GM12878 (cell line): ENCODE measurements around the gene MSL1. TPM values are rescaled to one million over a fixed set of nuclear protein-coding genes. Genes with fewer than 3 reads are reported as not detected.

Experiments
- ATAC-seq: fragments of 200-7000 bp; cut with Tn5 transposase; 3 replicates; pipeline ENCODE4 v1.9.1; 2020; ENCODE audit warnings: mild to moderate bottlenecking, moderate library complexity
- BruUV-seq: library from RNA; stranded (reverse); fragments of 400-500 nt; replicated peaks from 2 replicates; lab custom pipeline; 2021; lab: Mats Ljungman, UMichigan
- CTCF ChIA-PET: fragments of 300-600 bp; sonication (Branson Sonifier 250); formaldehyde crosslinking; extraction: SDS; loops from one replicate; lab custom pipeline; 2021; ENCODE audit warnings: inconsistent platforms; lab: Yijun Ruan, JAX
- POLR2A ChIA-PET: fragments of 350-600 bp; formaldehyde crosslinking; extraction: SDS; loops from one replicate; lab custom pipeline; 2021; ENCODE audit warnings: inconsistent platforms; lab: Charles Lee
- RAD21 ChIA-PET: fragments of 300-600 bp; sonication (Branson Sonifier 250); formaldehyde crosslinking; loops from one replicate; lab custom pipeline; 2023; ENCODE audit warnings: antibody characterized with exemption; ENCODE audit not compliant: unreplicated experiment; lab: Charles Lee
- SMC1A ChIA-PET: fragments of 300-600 bp; sonication (Branson Sonifier 250); formaldehyde crosslinking; loops from one replicate; lab custom pipeline; 2023; ENCODE audit not compliant: unreplicated experiment, uncharacterized antibody; lab: Charles Lee
- DNase-seq: peaks from one replicate; pipeline ENCODE4 v3.0.0-alpha.2; 2011; ENCODE audit warnings: low read depth, low spot score
- FAIRE-seq: peaks from 3 replicates; lab custom pipeline; 2011; peaks lifted over from hg19 to GRCh38; lab: Jason Lieb, UNC
- H2AFZ ChIP-seq: 2 replicates; pipeline ENCODE4 v1.6.0; 2011; ENCODE audit warnings: low read depth, low read length, control low read depth; ENCODE audit not compliant: control insufficient read depth
- H3K27ac ChIP-seq: 2 replicates; pipeline ENCODE4 v1.5.1; 2011; ENCODE audit warnings: control low read depth; ENCODE audit not compliant: control insufficient read depth, insufficient read depth
- H3K27me3 ChIP-seq, 2 experiments: replicated peaks in 1 of 2; 2 replicates each; pipeline versions ENCODE4 v1.6.0 to v1.6.1; 2011; ENCODE audit warnings: low read length in 1 of 2; ENCODE audit not compliant: control insufficient read depth in 2 of 2, insufficient read depth in 2 of 2
- H3K36me3 ChIP-seq, 2 experiments: 2 replicates each; pipeline ENCODE4 v1.5.1; 2011; ENCODE audit warnings: low read length in 1 of 2; ENCODE audit not compliant: control insufficient read depth in 2 of 2, insufficient read depth in 2 of 2
- H3K4me1 ChIP-seq: 2 replicates; pipeline ENCODE4 v1.6.1; 2011; ENCODE audit warnings: mild to moderate bottlenecking, low read length, moderate library complexity, mixed read lengths; ENCODE audit not compliant: control insufficient read depth, insufficient read depth
- H3K4me2 ChIP-seq: 2 replicates; pipeline ENCODE4 v1.6.0; 2011; ENCODE audit warnings: control low read depth; ENCODE audit not compliant: control insufficient read depth, insufficient read depth
- H3K4me3 ChIP-seq: fragments of 200-600 bp; sonication (generic); 2 replicates; pipeline ENCODE4 v1.5.1; 2016
- H3K79me2 ChIP-seq: 2 replicates; pipeline ENCODE4 v1.6.0; 2011; ENCODE audit warnings: low read length; ENCODE audit not compliant: control insufficient read depth, insufficient read depth
- H3K9ac ChIP-seq: 2 replicates; pipeline ENCODE4 v1.8.0; 2011; ENCODE audit warnings: low read length, control low read depth, mixed read lengths; ENCODE audit not compliant: control insufficient read depth, insufficient read depth
- H3K9me3 ChIP-seq: replicated peaks from 3 replicates; pipeline ENCODE4 v1.5.1; 2011; ENCODE audit warnings: mild to moderate bottlenecking, low read length; ENCODE audit not compliant: control insufficient read depth, insufficient read depth
- H4K20me1 ChIP-seq: 2 replicates; pipeline ENCODE4 v1.6.0; 2011; ENCODE audit not compliant: control insufficient read depth, insufficient read depth
- CHD1 ChIP-seq: IDR thresholded peaks from 2 replicates; pipeline ENCODE4 v1.6.1; 2012; ENCODE audit warnings: low read depth, low read length, improper control_type of control experiment
- HSF1 ChIP-seq: fragments of 150-350 bp; IDR thresholded peaks from 2 replicates; pipeline ENCODE4 v1.6.1; 2014; ENCODE audit warnings: mild to moderate bottlenecking, low read depth, low read length
- IKZF1 ChIP-seq: fragments of 450-650 bp; conservative IDR thresholded peaks from 2 replicates; pipeline ENCODE4 v1.6.1; 2017; ENCODE audit warnings: antibody characterized with exemption, mild to moderate bottlenecking
- IKZF2 ChIP-seq, 2 experiments: fragments of 450-650 bp; IDR thresholded peaks; 2 replicates each; pipeline ENCODE4 v1.6.1; 2017; ENCODE audit warnings: mild to moderate bottlenecking in 2 of 2, moderate library complexity in 2 of 2
- IRF4 ChIP-seq: IDR thresholded peaks from 2 replicates; pipeline ENCODE4 v1.6.1; 2011; ENCODE audit warnings: low read depth, low read length
- JUNB ChIP-seq: IDR thresholded peaks from 2 replicates; pipeline ENCODE4 v1.6.1; 2016; ENCODE audit warnings: antibody characterized with exemption, mild to moderate bottlenecking
- MTA3 ChIP-seq: IDR thresholded peaks from 2 replicates; pipeline ENCODE4 v1.6.1; 2012; ENCODE audit warnings: low read length, inconsistent platforms, borderline replicate concordance
- NRF1 ChIP-seq: conservative IDR thresholded peaks from 2 replicates; pipeline ENCODE4 v1.6.1; 2011; ENCODE audit warnings: mild to moderate bottlenecking, low read depth, low read length, improper control_type of control experiment
- POLR2AphosphoS2 ChIP-seq: IDR thresholded peaks from 2 replicates; pipeline ENCODE4 v1.6.1; 2011; ENCODE audit warnings: low read depth, mild to moderate bottlenecking, low read length, improper control_type of control experiment, moderate library complexity
- RAD21 ChIP-seq: IDR thresholded peaks from 2 replicates; pipeline ENCODE4 v1.6.1; 2011; ENCODE audit warnings: mild to moderate bottlenecking, low read depth, low read length, moderate library complexity; ENCODE audit not compliant: insufficient read depth
- RB1 ChIP-seq: fragments of 450-650 bp; formaldehyde crosslinking; IDR thresholded peaks from 2 replicates; pipeline ENCODE4 v1.6.1; 2017; ENCODE audit warnings: mild to moderate bottlenecking, borderline replicate concordance
- SPI1 ChIP-seq: IDR thresholded peaks from 2 replicates; pipeline ENCODE4 v1.6.1; 2011; ENCODE audit warnings: low read depth, mild to moderate bottlenecking, low read length, moderate library complexity, borderline replicate concordance; ENCODE audit not compliant: insufficient read depth
- TARDBP ChIP-seq: IDR thresholded peaks from 2 replicates; pipeline ENCODE4 v1.6.1; 2016; ENCODE audit warnings: borderline replicate concordance
- YY1 ChIP-seq: IDR thresholded peaks from 2 replicates; pipeline ENCODE4 v1.6.1; 2011; ENCODE audit warnings: low read depth, mild to moderate bottlenecking, low read length
- ZBTB4 ChIP-seq: fragments of 450-650 bp; formaldehyde crosslinking; IDR thresholded peaks from 2 replicates; pipeline ENCODE4 v1.4.0; 2022; ENCODE audit warnings: mild to moderate bottlenecking, moderate library complexity
- ZNF207 ChIP-seq: fragments of 450-650 bp; IDR thresholded peaks from 2 replicates; pipeline ENCODE4 v1.6.1; 2014; ENCODE audit warnings: antibody characterized with exemption, mild to moderate bottlenecking, borderline replicate concordance
- WGBS: methylation state at CpG from one replicate; pipeline ENCODE4 v1.1.6; 2016; ENCODE audit warnings: low lambda C conversion rate; ENCODE audit not compliant: insufficient replicate concordance, insufficient coverage; ENCODE audit errors: missing lambda C conversion rate; 5-methylcytosine and 5-hydroxymethylcytosine counted together
- in situ Hi-C: fragments of 300-500 bp; cut with MboI; formaldehyde crosslinking; loops from 9 replicates; pipeline ENCODE4 v1.14.3; 2018; ENCODE audit warnings: mixed read lengths
- intact Hi-C: fragments of 100-400 bp; cut with micrococcal nuclease; formaldehyde crosslinking; loops from one replicate; pipeline ENCODE4 v1.14.2; 2022; ENCODE audit not compliant: unreplicated experiment
- polyA plus RNA-seq, 11 experiments: library from polyadenylated mRNA; depleted of rRNA in 4 of 11; unstranded in 6 of 11; stranded (reverse) in 5 of 11; fragments of >200 nt; fragmentation: Nextera tagmentation in 4 of 11; fragmentation: Illumina TruSeq in 1 of 11; extraction: Ambion mirVana in 4 of 11; extraction: Trizol in 1 of 11; gene quantifications; 1 replicate in 1 of 11; 2 replicates in 10 of 11; pipeline versions ENCODE4 v1.2.1 to v1.2.3, GENCODE V29; 2011 to 2016; ENCODE audit warnings: inconsistent platforms in 2 of 11, missing spikeins in 2 of 11, low read depth in 1 of 11
- total RNA-seq, 4 experiments: library from RNA; depleted of rRNA in 3 of 4; stranded (reverse); fragments of >200 nt in 3 of 4; fragmentation: Illumina TruSeq in 1 of 4; extraction: Trizol in 1 of 4; gene quantifications; 2 replicates each; pipeline versions ENCODE4 v1.2.1 to v1.2.3, GENCODE V29; 2013 to 2021
- TF ChIP-seq, protein P1 (sequence below): fragments of 450-650 bp; IDR thresholded peaks from 2 replicates; pipeline ENCODE4 v1.6.1; 2017; ENCODE audit warnings: mild to moderate bottlenecking

MSL1 gene
- total and polyA plus RNA-seq, 10 of the 15 experiments (the other 5 are each of a cell fraction or from before 2014, with no cell fraction given) = 6.1 to 95.2 (median 51.8) TPM

GRCh38 chr17:40075201-40075941 lies 46.4 kb upstream of the MSL1 start:
- 15% methylated on average over 11 of the region's 11 CpGs for WGBS
- H3K4me2 ChIP-seq = no peak overlapping the region
- RAD21 ChIA-PET = interaction anchor here (0.6 to 3.8 kb wide), 13 partner anchors 10 to 555 kb away, joined by 3 to 42 read pairs (median 7); partner anchors contain the start of genes CSF3, MED24, NR1D1 and THRA
- no peak for TF ChIP-seq ZBTB4
- TF ChIP-seq HSF1 = no peak
- TF ChIP-seq ZNF207 = no peak
- peak; percentile 78 for TF ChIP-seq TARDBP
- no peak for TF ChIP-seq SPI1
- TF ChIP-seq RB1 = peak; percentile 43; the same call in 1 of the 2 replicates
- TF ChIP-seq MTA3 = no peak
- TF ChIP-seq IRF4 = no peak
- TF ChIP-seq NRF1 = no peak
- TF ChIP-seq YY1 = peak; percentile 74
- no peak for TF ChIP-seq CHD1
- TF ChIP-seq IKZF2 (IDR thresholded peaks at IDR 0.05) = peak in 1 of 2 experiments; percentile 35; a peak in 1 of 4 replicates
- TF ChIP-seq POLR2AphosphoS2 = no peak
- peak; percentile 57 for TF ChIP-seq RAD21
- TF ChIP-seq, protein P1, sequence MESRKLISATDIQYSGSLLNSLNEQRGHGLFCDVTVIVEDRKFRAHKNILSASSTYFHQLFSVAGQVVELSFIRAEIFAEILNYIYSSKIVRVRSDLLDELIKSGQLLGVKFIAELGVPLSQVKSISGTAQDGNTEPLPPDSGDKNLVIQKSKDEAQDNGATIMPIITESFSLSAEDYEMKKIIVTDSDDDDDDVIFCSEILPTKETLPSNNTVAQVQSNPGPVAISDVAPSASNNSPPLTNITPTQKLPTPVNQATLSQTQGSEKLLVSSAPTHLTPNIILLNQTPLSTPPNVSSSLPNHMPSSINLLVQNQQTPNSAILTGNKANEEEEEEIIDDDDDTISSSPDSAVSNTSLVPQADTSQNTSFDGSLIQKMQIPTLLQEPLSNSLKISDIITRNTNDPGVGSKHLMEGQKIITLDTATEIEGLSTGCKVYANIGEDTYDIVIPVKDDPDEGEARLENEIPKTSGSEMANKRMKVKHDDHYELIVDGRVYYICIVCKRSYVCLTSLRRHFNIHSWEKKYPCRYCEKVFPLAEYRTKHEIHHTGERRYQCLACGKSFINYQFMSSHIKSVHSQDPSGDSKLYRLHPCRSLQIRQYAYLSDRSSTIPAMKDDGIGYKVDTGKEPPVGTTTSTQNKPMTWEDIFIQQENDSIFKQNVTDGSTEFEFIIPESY = peak; percentile 92
- peak; percentile 43; the same call in 1 of the 2 replicates for TF ChIP-seq IKZF1
- TF ChIP-seq JUNB = no peak

More at GRCh38 chr17:40075201-40075941, 46.4 kb upstream of the MSL1 start:
- H3K27me3 ChIP-seq = no peaks in the 10 kb centered on the region
- POLR2A ChIA-PET = interaction anchor here (0.6 to 1.5 kb wide), 7 partner anchors 9 to 757 kb away, joined by 3 to 9 read pairs (median 4); partner anchors contain the start of gene NR1D1
- FAIRE-seq = peak; percentile 94
- CTCF ChIA-PET = interaction anchor here (0.6 to 4.8 kb wide), 37 partner anchors 9 to 454 kb away, joined by 3 to 142 read pairs (median 5); partner anchors contain the start of genes CSF3, MED24, NR1D1 and PSMD3
- intact Hi-C loops = no loop called here
- DNase-seq = no peak
- in situ Hi-C loops = no loop called here
- H4K20me1 ChIP-seq = no peaks in the 10 kb centered on the region
- SMC1A ChIA-PET = interaction anchor here (0.6 to 6.4 kb wide), 17 partner anchors 9 to 143 kb away, joined by 3 to 56 read pairs (median 7); partner anchors contain the start of genes MED24, NR1D1, THRA and WIPF2
- H3K9me3 ChIP-seq = no peaks in the 10 kb centered on the region
- no peaks in the 10 kb centered on the region for H3K79me2 ChIP-seq
- H2AFZ ChIP-seq = peak overlapping the region; percentile 61
- H3K36me3 ChIP-seq = no peaks in the 10 kb centered on the region
- peak; percentile 89 for ATAC-seq
- H3K4me1 ChIP-seq = peaks cover 6% of the 10 kb centered on the region
- no peak overlapping the region for H3K9ac ChIP-seq
- H3K27ac ChIP-seq = no peak overlapping the region
- no TSS peak for BruUV-seq
- H3K4me3 ChIP-seq = no peak overlapping the region
